Left lung (tissue), 10 donors: ENCODE measurements around the gene TCF12. TPM values are rescaled to one million over a fixed set of nuclear protein-coding genes. Genes with fewer than 3 reads are reported as not detected.

ENCODE experiments used
- ATAC-seq: fragments of 200-7000 bp; cut with Tn5 transposase; one replicate; pipeline ENCODE4 v1.9.1; 2020; ENCODE audit warnings: moderate library complexity
- DNase-seq, 4 donors: peaks; one replicate each; pipeline ENCODE4 v3.0.0-alpha.2; 2013 to 2020
- H3K27ac ChIP-seq, 2 donors: fragments of 200-600 bp; sonication (generic) in 1 of 2; one replicate each; pipeline versions ENCODE4 v1.5.0 to v1.8.0; 2020 to 2021
- H3K27me3 ChIP-seq, 2 donors: fragments of 200-600 bp; sonication (generic) in 1 of 2; one replicate each; pipeline versions ENCODE4 v1.5.0 to v1.8.0; 2020 to 2021
- H3K36me3 ChIP-seq, 2 donors: fragments of 200-600 bp; sonication (generic) in 1 of 2; one replicate each; pipeline versions ENCODE4 v1.5.0 to v1.8.0; 2020 to 2021
- H3K4me1 ChIP-seq, 2 donors: fragments of 200-600 bp; one replicate each; pipeline ENCODE4 v1.8.0; 2021
- H3K4me3 ChIP-seq, 2 donors: fragments of 200-600 bp; sonication (generic) in 1 of 2; one replicate each; pipeline versions ENCODE4 v1.5.0 to v1.8.0; 2020 to 2021; ENCODE audit warnings: mild to moderate bottlenecking in 1 of 2
- H3K9me3 ChIP-seq, 2 donors: fragments of 200-600 bp; sonication (generic) in 1 of 2; one replicate each; pipeline versions ENCODE4 v1.5.0 to v1.8.0; 2020 to 2021
- intact Hi-C, 2 donors: fragments of 100-400 bp; cut with DNase I; formaldehyde crosslinking; loops; one replicate each; pipeline versions ENCODE4 v1.11.2 to v1.14.2; 2022
- polyA plus RNA-seq, 6 donors: library from polyadenylated mRNA; unstranded; fragments of 120-200 nt; gene quantifications; one replicate each; pipeline ENCODE4 v1.2.1, GENCODE V29; 2013; ENCODE audit not compliant: insufficient read length in 6 of 6
- total RNA-seq, 2 donors: library from RNA; stranded (reverse); fragmentation: NEBNext Ultra II Directional; extraction: Animal tissue kit (Norgen Biotek cat#: 25700); gene quantifications; one replicate each; pipeline ENCODE4 v1.2.1, GENCODE V29; 2021
- TF ChIP-seq, protein P1 (sequence below), 2 donors: fragments of 200-600 bp; sonication (generic) in 1 of 2; IDR thresholded peaks; one replicate each; pipeline versions ENCODE4 v1.5.0 to v1.8.0; 2021; ENCODE audit warnings: antibody characterized with exemption in 2 of 2
- donor health status: DM: no; HTN: yes; CAD: no.
- donor health status: DM: no; HTN: no; CAD: no.

The TCF12 gene
- total and polyA plus RNA-seq, 8 donors: 106 to 148 (median 130) TPM

DNA sequence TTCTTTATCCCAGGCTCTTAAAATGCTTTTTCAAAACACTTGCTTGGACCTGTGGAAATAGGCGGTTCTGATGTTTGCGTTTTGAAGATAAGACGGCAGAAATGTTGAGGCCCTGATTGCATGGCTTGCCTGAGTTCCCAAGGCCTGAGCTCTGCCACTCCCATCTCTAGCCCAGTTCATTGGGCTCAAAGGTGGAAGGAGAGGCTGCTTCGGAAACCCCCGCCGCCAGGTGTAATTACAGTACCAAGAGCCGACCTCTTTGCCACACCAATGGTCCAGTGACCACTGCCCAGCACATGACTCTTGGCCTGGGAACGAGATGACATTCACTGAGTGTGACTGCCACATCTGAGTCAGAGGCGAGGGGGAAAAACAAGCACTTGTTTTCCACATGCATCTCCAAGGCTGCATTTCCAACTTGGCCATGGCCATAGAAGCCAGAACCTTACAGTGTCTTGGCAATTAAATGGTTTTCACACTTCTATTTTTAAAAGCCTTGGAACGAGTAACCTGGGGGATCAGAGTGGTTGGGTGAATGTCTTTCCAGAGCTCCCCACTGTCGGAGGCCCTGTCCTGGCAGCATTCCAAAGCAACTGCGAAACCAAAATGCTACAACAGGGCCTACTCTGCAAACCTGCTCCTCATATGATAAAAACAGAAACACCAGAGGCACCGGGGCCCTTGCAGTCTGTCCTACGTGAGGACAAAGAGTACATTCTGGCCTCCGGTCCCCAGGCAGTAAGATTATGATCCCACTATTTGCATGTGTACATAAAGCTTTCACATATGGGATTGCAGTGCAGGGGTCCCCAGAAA lies 394.1 kb downstream of the TCF12 start:
- Histone ChIP-seq H3K9me3 (no peaks in the 10 kb centered on the region), H3K36me3 (no peaks in the 10 kb centered on the region), H3K4me3 (no peak overlapping the region), H3K27me3 (no peaks in the 10 kb centered on the region), H3K4me1 (no peaks in the 10 kb centered on the region), H3K27ac (no peak overlapping the region)
- DNase-seq (no peak), ATAC-seq (no peak)
- intact Hi-C loops: no loop called here
- TF ChIP-seq, protein P1, sequence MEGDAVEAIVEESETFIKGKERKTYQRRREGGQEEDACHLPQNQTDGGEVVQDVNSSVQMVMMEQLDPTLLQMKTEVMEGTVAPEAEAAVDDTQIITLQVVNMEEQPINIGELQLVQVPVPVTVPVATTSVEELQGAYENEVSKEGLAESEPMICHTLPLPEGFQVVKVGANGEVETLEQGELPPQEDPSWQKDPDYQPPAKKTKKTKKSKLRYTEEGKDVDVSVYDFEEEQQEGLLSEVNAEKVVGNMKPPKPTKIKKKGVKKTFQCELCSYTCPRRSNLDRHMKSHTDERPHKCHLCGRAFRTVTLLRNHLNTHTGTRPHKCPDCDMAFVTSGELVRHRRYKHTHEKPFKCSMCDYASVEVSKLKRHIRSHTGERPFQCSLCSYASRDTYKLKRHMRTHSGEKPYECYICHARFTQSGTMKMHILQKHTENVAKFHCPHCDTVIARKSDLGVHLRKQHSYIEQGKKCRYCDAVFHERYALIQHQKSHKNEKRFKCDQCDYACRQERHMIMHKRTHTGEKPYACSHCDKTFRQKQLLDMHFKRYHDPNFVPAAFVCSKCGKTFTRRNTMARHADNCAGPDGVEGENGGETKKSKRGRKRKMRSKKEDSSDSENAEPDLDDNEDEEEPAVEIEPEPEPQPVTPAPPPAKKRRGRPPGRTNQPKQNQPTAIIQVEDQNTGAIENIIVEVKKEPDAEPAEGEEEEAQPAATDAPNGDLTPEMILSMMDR (IDR thresholded peaks at IDR 0.05): no peak

DNA sequence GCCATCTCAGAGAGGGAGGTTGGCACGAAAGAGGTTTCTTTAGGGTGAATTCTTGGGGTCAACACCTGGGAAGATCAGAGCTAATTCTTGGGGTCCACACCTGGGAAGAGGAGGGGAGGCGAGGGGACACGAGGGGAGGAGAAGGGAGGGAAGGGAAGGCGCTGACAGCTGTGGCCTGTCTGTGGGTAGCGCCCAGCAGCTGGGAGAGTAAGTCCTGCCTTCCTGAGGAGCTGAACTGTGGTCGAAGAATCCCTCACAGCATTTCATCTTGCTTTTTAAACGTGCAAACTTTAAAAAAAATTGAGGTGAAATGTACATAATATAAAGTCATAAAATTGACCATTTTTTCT lies 394.7 kb downstream of the TCF12 start:
- Histone ChIP-seq H3K4me3 (no peak overlapping the region), H3K9me3 (no peaks in the 10 kb centered on the region), H3K27me3 (no peaks in the 10 kb centered on the region), H3K27ac (no peak overlapping the region), H3K36me3 (no peaks in the 10 kb centered on the region), H3K4me1 (no peaks in the 10 kb centered on the region)
- ATAC-seq (no peak), DNase-seq (no peak)
- intact Hi-C loops: no loop called here
- TF ChIP-seq, protein P1 (IDR thresholded peaks at IDR 0.05): no peak

DNA sequence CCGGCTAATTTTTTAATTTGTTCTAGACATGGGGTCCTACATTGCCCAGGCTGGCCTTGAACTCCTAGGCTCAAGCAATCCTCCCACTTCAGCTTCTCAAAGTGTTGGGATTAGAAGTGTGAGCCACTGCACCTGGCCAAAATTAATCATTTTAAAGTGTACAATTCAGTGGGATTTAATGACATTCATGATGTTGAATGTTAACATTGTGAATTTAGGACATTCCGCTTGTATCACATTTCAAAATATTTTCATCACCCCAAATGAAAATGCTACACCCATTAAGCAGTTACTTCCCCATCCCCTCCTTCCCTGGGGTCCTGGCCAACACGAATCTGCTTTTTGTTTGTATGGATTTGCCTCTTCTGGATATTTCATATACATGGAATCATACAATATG lies 395.8 kb downstream of the TCF12 start:
- H3K4me3 ChIP-seq: no peak overlapping the region
- intact Hi-C loops: no loop called here
- H3K9me3 ChIP-seq: no peaks in the 10 kb centered on the region
- H3K27me3 ChIP-seq: no peaks in the 10 kb centered on the region
- DNase-seq (no peak), ATAC-seq (no peak)
- TF ChIP-seq, protein P1 (IDR thresholded peaks at IDR 0.05): no peak
- no peaks in the 10 kb centered on the region for H3K4me1 ChIP-seq
- H3K27ac ChIP-seq: no peak overlapping the region
- H3K36me3 ChIP-seq: no peaks in the 10 kb centered on the region

GRCh38 chr15:57316451-57316850 lies 398.0 kb downstream of the TCF12 start:
- no peak for ATAC-seq
- TF ChIP-seq, protein P1 (IDR thresholded peaks at IDR 0.05): no peak
- Histone ChIP-seq H3K4me3 (no peak overlapping the region), H3K4me1 (peaks cover 3 to 10% of the 10 kb centered on the region in 2 donors), H3K9me3 (no peaks in the 10 kb centered on the region), H3K36me3 (no peaks in the 10 kb centered on the region), H3K27ac (no peak overlapping the region), H3K27me3 (no peaks in the 10 kb centered on the region)
- DNase-seq: no peak
- intact Hi-C loops: no loop called here

DNA sequence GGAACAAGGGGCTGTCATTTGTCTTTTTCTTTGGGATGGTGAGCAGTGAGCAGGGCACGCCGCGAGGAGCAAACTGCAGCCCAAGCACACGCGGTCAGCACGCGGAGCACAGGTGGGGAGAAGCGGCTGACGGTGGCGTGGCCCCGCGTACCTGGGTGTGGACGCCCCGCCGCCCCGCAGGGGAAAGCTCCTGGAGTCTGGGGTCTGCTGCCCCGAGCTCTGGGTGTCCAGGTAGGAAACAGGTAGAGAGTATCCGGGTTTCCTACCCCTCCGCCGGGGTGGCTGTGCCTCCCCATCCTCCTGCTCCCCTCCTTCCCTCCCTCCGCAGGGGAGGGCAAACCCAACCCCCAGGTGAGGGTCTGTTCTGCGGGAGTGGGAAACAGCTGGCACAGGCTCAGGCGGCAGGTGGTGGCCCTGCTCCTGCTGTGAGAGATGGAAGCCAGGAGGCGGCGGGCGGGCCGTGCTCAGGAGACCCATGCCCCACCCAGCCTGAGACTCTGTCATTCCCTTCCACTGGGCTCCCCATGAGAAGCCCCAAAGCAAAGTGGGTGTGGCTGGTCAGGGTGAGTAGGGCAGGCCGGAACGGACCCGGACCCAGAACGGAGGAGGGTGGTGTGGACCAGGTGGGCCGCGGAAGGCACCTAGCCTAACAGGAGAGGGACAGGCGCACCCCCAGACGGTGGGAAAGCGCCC lies 400.9 kb downstream of the TCF12 start:
- DNase-seq: no peak
- Histone ChIP-seq H3K4me3 (no peak overlapping the region), H3K9me3 (no peaks in the 10 kb centered on the region), H3K27ac (no peak overlapping the region), H3K36me3 (no peaks in the 10 kb centered on the region), H3K27me3 (no peaks in the 10 kb centered on the region), H3K4me1 (peaks cover 3 to 10% of the 10 kb centered on the region in 2 donors)
- TF ChIP-seq, protein P1 (IDR thresholded peaks at IDR 0.05): no peak
- no peak for ATAC-seq
- intact Hi-C loops: no loop called here
